Gastroesophageal sphincter (tissue), 3 donors: ENCODE data around the gene THADA.
"Not testable (repeated sequence)": the region's sequence is repeated elsewhere in the genome, so short reads cannot be mapped to it uniquely, and the experiment has no call there.

Experiments
- EP300 ChIP-seq: sonication (generic); formaldehyde crosslinking; IDR thresholded peaks from one replicate; pipeline ENCODE4 v1.6.1; 2017; ENCODE audit warnings: antibody characterized with exemption, mild to moderate bottlenecking
- POLR2AphosphoS5 ChIP-seq: sonication (generic); formaldehyde crosslinking; IDR thresholded peaks from one replicate; pipeline ENCODE4 v1.6.1; 2017; ENCODE audit warnings: antibody characterized with exemption
- TF ChIP-seq, protein P1 (sequence below), 4 experiments: fragments of 200-600 bp in 2 of 4; fragments of 450-650 bp in 2 of 4; sonication (generic) in 1 of 4; IDR thresholded peaks; one replicate each; pipeline ENCODE4 v1.5.1; 2017 to 2019; ENCODE audit warnings: antibody characterized with exemption in 4 of 4, mild to moderate bottlenecking in 2 of 4, moderate library complexity in 2 of 4

DNA sequence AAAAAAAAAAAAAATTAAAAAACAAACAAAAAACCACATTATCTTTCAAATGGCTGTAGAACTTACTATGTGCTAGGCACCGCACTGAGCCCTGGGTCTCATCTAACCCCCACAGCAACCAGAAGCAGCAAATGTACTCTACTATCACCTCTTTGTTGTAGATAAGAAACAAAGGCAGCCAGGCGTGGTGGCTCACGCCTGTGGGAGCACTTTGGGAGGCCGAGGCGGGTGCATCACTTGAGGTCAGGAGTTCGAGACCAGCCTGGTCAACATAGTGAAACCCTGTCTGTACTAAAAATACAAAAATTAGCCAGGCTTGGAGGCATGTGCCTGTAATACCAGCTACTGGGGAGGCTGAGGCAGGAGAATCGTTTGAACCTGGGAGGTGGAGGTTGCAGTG, 406.0 kb downstream of the THADA start:
- TF ChIP-seq, protein P1, sequence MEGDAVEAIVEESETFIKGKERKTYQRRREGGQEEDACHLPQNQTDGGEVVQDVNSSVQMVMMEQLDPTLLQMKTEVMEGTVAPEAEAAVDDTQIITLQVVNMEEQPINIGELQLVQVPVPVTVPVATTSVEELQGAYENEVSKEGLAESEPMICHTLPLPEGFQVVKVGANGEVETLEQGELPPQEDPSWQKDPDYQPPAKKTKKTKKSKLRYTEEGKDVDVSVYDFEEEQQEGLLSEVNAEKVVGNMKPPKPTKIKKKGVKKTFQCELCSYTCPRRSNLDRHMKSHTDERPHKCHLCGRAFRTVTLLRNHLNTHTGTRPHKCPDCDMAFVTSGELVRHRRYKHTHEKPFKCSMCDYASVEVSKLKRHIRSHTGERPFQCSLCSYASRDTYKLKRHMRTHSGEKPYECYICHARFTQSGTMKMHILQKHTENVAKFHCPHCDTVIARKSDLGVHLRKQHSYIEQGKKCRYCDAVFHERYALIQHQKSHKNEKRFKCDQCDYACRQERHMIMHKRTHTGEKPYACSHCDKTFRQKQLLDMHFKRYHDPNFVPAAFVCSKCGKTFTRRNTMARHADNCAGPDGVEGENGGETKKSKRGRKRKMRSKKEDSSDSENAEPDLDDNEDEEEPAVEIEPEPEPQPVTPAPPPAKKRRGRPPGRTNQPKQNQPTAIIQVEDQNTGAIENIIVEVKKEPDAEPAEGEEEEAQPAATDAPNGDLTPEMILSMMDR (IDR thresholded peaks at IDR 0.05): not testable (repeated sequence)
- TF ChIP-seq EP300, POLR2AphosphoS5: not testable (repeated sequence)
